ENCODE data around the gene TRAF3.

- TF ChIP-seq TAF1 (IDR thresholded peaks at IDR 0.05; ENCODE audit: borderline replicate concordance, low read depth, low read length) (no peak), CTCF (IDR thresholded peaks at IDR 0.05) (no peak), MXI1 (IDR thresholded peaks at IDR 0.05; ENCODE audit: low read depth, low read length) (no peak), GABPA (IDR thresholded peaks at IDR 0.05; ENCODE audit: low read depth) (no peak), POLR2AphosphoS5 (IDR thresholded peaks at IDR 0.05; ENCODE audit: low read depth, low read length) (no peak), EP300 (IDR thresholded peaks at IDR 0.05; ENCODE audit: borderline replicate concordance in 1 of 2, low read depth in 1 of 2, low read length in 1 of 2) (no peak), USF2 (IDR thresholded peaks at IDR 0.05; ENCODE audit: borderline replicate concordance, low read depth, low read length) (no peak), RAD21 (IDR thresholded peaks at IDR 0.05; ENCODE audit: low read length) (no peak), TEAD4 (IDR thresholded peaks at IDR 0.05; ENCODE audit: borderline replicate concordance, insufficient read depth) (no peak), SIN3A (IDR thresholded peaks at IDR 0.05; ENCODE audit: borderline replicate concordance, low read depth, low read length) (no peak), CHD2 (IDR thresholded peaks at IDR 0.05; ENCODE audit: low read length, partially characterized antibody) (no peak)
These were observed 125.4 kb downstream of the TRAF3 start for GRCh38 chr14:102902523-102903247.

Measured in SK-N-SH (cell line).